ENCODE measurements around the gene NPAS2.

NPAS2 gene

DNA sequence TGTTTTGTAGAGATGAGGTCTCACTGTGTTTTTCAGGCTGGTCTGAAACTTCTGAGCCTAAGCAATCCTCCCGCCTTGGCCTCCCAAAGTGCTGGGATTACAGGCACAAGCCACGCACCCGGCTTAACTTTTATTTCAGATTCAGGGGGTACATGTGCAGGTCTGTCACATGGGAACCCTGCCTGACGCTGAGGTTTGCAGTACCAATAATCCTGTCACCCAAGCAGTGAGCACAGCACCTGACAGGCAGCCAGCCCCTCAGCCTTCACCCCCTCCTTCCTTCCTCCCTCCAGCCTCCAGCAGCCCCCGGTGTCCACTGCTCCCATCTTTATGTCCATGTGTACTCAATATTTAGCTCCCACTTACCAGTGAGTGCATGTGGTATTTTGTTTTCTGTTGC is 136.1 kb downstream of the NPAS2 start:
- TF ChIP-seq, protein P1, sequence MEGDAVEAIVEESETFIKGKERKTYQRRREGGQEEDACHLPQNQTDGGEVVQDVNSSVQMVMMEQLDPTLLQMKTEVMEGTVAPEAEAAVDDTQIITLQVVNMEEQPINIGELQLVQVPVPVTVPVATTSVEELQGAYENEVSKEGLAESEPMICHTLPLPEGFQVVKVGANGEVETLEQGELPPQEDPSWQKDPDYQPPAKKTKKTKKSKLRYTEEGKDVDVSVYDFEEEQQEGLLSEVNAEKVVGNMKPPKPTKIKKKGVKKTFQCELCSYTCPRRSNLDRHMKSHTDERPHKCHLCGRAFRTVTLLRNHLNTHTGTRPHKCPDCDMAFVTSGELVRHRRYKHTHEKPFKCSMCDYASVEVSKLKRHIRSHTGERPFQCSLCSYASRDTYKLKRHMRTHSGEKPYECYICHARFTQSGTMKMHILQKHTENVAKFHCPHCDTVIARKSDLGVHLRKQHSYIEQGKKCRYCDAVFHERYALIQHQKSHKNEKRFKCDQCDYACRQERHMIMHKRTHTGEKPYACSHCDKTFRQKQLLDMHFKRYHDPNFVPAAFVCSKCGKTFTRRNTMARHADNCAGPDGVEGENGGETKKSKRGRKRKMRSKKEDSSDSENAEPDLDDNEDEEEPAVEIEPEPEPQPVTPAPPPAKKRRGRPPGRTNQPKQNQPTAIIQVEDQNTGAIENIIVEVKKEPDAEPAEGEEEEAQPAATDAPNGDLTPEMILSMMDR (IDR thresholded peaks at IDR 0.05; ENCODE audit: control insufficient read depth, insufficient read depth, low read depth, low read length, missing control alignments): no peak
- DNase-seq (ENCODE audit: low read depth): no peak
- no peak overlapping the region for H3K4me3 ChIP-seq (ENCODE audit: control insufficient read depth, low read depth, low read length)

GRCh38 chr2:100957996-100958653 is 138.2 kb downstream of the NPAS2 start:
- DNase-seq (ENCODE audit: low read depth): peak; percentile 99
- TF ChIP-seq, protein P1 (IDR thresholded peaks at IDR 0.05; ENCODE audit: control insufficient read depth, insufficient read depth, low read depth, low read length, missing control alignments): no peak

DNA sequence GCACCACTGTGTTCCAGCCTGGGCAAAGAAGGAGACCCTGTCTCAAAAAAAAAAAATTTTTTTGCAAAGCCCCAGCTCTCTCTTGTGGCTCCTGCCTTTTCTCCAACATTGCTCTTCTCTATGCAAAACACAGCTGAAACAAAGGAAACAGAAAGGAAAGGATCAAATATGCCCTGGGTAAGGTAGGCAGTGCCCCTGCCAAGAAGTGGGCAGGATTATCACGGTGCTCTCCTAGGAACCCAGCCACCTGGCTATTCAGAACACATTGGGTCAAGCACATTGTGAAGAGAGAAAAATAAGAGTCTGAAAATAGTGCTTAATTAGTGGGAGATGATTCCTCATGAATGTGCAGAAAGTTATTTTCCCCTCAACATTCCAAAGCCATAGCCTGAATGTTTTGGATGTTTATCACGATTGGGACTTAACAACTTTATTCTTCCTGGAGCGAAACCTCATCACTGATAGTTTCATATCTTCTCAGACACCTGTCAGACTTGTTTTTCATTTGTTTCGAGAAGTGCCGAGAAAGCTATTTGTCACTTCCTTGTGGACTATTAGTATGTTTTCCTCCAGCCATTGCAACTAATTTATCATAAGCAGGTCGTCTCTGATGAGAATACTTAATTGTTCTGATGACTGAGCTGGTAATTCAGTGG is 139.4 kb downstream of the NPAS2 start:
- no peak overlapping the region for H3K4me3 ChIP-seq (ENCODE audit: control insufficient read depth, low read depth, low read length)
- TF ChIP-seq, protein P1 (IDR thresholded peaks at IDR 0.05; ENCODE audit: control insufficient read depth, insufficient read depth, low read depth, low read length, missing control alignments): no peak
- peak; percentile 40 for DNase-seq (ENCODE audit: low read depth)

More at GRCh38 chr2:100957996-100958653, 138.2 kb downstream of the NPAS2 start:
- H3K4me3 ChIP-seq (ENCODE audit: control insufficient read depth, low read depth, low read length): no peak overlapping the region; the same call in 1 of the 2 replicates

DNA sequence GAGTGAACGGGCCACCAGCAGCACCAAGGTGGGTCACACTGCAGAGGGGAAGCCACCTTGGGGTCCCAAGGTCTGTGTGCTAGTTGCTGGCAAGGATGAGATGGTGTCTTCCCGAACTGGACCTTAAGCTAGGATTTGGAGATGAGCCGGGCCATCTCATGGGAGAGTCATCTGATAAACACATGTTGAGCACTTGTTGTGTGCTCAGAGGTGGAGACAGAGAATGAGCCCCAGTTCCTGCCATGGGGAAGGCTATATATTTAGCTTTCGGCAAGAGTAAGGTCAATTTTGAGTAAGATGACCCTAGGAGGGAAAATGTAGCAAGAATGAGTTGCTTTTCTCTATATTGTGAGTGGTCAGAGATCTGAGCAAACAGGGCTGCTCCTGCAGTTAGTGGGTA is 140.7 kb downstream of the NPAS2 start:
- TF ChIP-seq, protein P1 (IDR thresholded peaks at IDR 0.05; ENCODE audit: control insufficient read depth, insufficient read depth, low read depth, low read length, missing control alignments): no peak
- DNase-seq (ENCODE audit: low read depth): no peak
- H3K4me3 ChIP-seq (ENCODE audit: control insufficient read depth, low read depth, low read length): no peak overlapping the region

DNA sequence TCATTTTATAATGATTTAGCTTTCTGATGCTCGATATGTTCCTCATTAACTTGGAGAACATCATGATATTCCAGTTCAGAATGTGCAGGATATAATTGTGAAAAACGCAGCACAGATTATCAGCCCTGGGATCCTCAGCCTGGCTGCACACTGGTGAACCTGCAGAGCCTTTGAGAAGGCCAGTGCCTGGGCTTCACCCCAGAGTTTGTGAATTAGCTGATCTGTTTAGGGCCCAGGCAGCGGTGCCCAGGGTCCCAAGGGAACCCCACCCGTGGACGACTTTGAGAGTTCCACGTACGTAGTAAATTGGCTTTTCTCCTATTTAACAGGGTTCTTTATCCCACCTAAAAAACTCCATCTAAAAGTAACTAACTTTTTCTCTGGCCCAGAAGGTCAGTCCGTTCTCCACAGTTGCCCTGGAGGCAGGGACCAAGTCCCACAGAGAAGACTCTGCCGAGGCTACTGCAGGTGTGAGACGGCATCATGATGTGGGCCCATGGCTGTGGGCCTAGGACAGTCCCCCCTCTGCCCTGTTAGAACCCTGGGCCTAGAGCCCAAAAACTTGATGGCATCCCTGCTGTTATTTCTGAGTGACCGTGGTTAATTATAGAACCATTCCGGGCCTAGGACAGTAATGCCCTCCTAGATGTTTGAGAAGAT is 142.6 kb downstream of the NPAS2 start:
- TF ChIP-seq, protein P1 (IDR thresholded peaks at IDR 0.05; ENCODE audit: control insufficient read depth, insufficient read depth, low read depth, low read length, missing control alignments): no peak
- DNase-seq (ENCODE audit: low read depth): no peak

GRCh38 chr2:100963026-100963375 is 143.1 kb downstream of the NPAS2 start:
- DNase-seq (ENCODE audit: low read depth): no peak
- TF ChIP-seq, protein P1 (IDR thresholded peaks at IDR 0.05; ENCODE audit: control insufficient read depth, insufficient read depth, low read depth, low read length, missing control alignments): no peak
- no peak overlapping the region for H3K4me3 ChIP-seq (ENCODE audit: control insufficient read depth, low read depth, low read length)

More for the DNA sequence above, 142.6 kb downstream of the NPAS2 start:
- no peak overlapping the region for H3K4me3 ChIP-seq (ENCODE audit: control insufficient read depth, low read depth, low read length)

All from AG09309 (cell line).